ENCODE results near the gene FAM149A. TPM values are rescaled to one million over a fixed set of nuclear protein-coding genes. Genes with fewer than 3 reads are reported as not detected.

FAM149A gene
- total RNA-seq, 4 donors from 2014 or later = 7.8 to 20.1 (median 13.8) TPM

DNA sequence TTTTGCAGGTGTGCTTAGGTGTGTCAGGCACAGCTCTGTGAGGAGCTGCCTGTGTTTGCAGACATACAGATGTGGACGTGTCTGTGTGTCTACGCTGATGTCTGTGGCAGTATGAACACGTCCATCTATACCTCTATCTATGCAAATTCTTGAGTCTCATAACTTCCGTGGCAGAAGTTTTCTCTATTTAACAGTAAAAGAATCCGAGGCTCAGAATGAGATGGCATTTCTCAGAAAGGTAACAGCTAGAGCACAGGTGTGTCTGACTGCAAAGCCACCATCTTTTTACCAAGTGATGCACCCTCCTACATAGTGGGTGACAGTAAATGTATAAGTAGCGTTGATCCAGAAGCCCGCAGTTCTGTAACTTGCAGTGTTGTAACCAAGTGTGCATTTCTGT is 47.0 kb downstream of the FAM149A start:
- no peak for DNase-seq (ENCODE audit: low spot score in 2 of 2)
- Histone ChIP-seq H3K27me3 (no peaks in the 10 kb centered on the region), H3K4me1 (peaks cover 0 to 11% (median 0%) of the 10 kb centered on the region in 4 donors), H3K4me3 (no peak overlapping the region), H3K36me3 (peaks cover 0 to 30% (median 0%) of the 10 kb centered on the region in 3 donors), H3K9me3 (no peaks in the 10 kb centered on the region), H3K27ac (no peak overlapping the region)
- WGBS, 2 donors = 91 to 96% methylated on average over 7 of the region's 7 CpGs
- TF ChIP-seq POLR2A (IDR thresholded peaks at IDR 0.05) = no peak
- no peak for TF ChIP-seq EP300 (IDR thresholded peaks at IDR 0.05)
- TF ChIP-seq, protein P1, sequence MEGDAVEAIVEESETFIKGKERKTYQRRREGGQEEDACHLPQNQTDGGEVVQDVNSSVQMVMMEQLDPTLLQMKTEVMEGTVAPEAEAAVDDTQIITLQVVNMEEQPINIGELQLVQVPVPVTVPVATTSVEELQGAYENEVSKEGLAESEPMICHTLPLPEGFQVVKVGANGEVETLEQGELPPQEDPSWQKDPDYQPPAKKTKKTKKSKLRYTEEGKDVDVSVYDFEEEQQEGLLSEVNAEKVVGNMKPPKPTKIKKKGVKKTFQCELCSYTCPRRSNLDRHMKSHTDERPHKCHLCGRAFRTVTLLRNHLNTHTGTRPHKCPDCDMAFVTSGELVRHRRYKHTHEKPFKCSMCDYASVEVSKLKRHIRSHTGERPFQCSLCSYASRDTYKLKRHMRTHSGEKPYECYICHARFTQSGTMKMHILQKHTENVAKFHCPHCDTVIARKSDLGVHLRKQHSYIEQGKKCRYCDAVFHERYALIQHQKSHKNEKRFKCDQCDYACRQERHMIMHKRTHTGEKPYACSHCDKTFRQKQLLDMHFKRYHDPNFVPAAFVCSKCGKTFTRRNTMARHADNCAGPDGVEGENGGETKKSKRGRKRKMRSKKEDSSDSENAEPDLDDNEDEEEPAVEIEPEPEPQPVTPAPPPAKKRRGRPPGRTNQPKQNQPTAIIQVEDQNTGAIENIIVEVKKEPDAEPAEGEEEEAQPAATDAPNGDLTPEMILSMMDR (IDR thresholded peaks at IDR 0.05) = no peak

- 61 to 76% methylated on average over 8 to 12 of the region's 17 CpGs for WGBS, 2 donors
- H3K4me3 ChIP-seq = no peak overlapping the region
- no peaks in the 10 kb centered on the region for H3K4me1 ChIP-seq
- H3K27ac ChIP-seq = no peak overlapping the region
- H3K36me3 ChIP-seq = peaks cover 0 to 63% (median 0%) of the 10 kb centered on the region in 3 donors
- TF ChIP-seq EP300 (IDR thresholded peaks at IDR 0.05) (no peak), POLR2A (IDR thresholded peaks at IDR 0.05) (no peak)
- TF ChIP-seq, protein P1 (IDR thresholded peaks at IDR 0.05) = no peak
- H3K9me3 ChIP-seq = no peaks in the 10 kb centered on the region
- H3K27me3 ChIP-seq = no peaks in the 10 kb centered on the region
- DNase-seq (ENCODE audit: low spot score in 2 of 2) = no peak
Measured at GRCh38 chr4:186158021-186158813, 53.7 kb downstream of the FAM149A start.

DNA sequence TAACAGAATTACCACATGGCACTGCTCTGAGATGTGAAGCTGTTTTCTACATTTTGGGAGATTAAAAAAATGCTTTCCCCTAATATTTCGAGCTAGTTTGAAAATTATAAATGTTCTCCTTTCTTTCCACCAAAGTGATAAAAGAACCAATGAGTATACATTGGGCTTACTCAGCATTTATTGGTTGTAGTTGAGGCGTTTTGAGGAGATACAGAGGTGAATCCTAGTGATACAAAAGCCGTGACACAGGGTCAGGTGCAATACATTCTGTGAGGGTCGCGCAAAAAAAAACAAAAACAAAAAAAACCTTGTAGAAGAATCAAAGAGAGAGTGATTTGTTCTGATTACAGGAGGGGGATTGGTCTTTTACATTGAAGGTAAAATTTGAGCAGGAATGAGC is 54.5 kb downstream of the FAM149A start:
- no peak for TF ChIP-seq POLR2A (IDR thresholded peaks at IDR 0.05)
- TF ChIP-seq EP300 (IDR thresholded peaks at IDR 0.05) = no peak
- TF ChIP-seq, protein P1 (IDR thresholded peaks at IDR 0.05) = no peak
- Histone ChIP-seq H3K4me1 (no peaks in the 10 kb centered on the region), H3K27ac (no peak overlapping the region), H3K27me3 (no peaks in the 10 kb centered on the region), H3K4me3 (no peak overlapping the region), H3K9me3 (no peaks in the 10 kb centered on the region), H3K36me3 (peaks cover 0 to 63% (median 0%) of the 10 kb centered on the region in 3 donors)
- WGBS, 2 donors = 80 to 86% methylated on average over 5 of the region's 5 CpGs
- no peak for DNase-seq (ENCODE audit: low spot score in 2 of 2)

GRCh38 chr4:186159613-186160012 is 55.1 kb downstream of the FAM149A start:
- no peaks in the 10 kb centered on the region for H3K9me3 ChIP-seq
- H3K4me1 ChIP-seq = no peaks in the 10 kb centered on the region
- H3K27ac ChIP-seq = no peak overlapping the region
- TF ChIP-seq, protein P1 (IDR thresholded peaks at IDR 0.05) = no peak
- TF ChIP-seq EP300 (IDR thresholded peaks at IDR 0.05) = no peak
- H3K4me3 ChIP-seq = no peak overlapping the region
- no peaks in the 10 kb centered on the region for H3K27me3 ChIP-seq
- 87 to 88% methylated on average over 6 of the region's 6 CpGs for WGBS, 2 donors
- DNase-seq (ENCODE audit: low spot score in 2 of 2) = no peak
- peaks cover 0 to 65% (median 0%) of the 10 kb centered on the region in 3 donors for H3K36me3 ChIP-seq

DNA sequence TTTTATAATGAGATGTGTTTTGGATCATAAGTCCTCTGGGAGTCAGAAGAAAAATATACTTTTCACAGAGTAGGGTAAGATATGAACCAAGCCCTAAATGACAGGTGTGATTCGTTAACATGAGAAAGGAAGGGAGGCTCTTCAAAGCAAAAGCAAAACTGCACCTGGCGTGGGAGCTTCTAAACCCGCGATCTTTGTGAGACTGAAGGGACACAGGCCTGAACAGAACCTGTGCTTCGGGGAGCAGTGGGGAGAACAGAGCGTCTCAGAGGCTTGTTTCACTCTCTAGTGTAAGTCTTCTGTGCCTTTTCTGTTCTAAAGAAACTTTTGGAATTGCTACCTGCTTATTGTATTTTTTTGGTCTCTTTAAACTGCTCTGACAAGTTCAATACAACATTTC is 56.6 kb downstream of the FAM149A start:
- TF ChIP-seq POLR2A (IDR thresholded peaks at IDR 0.05) (no peak), EP300 (IDR thresholded peaks at IDR 0.05) (no peak)
- TF ChIP-seq, protein P1 (IDR thresholded peaks at IDR 0.05) = no peak
- Histone ChIP-seq H3K9me3 (no peaks in the 10 kb centered on the region), H3K27ac (no peak overlapping the region), H3K4me3 (no peak overlapping the region), H3K27me3 (no peaks in the 10 kb centered on the region), H3K4me1 (no peaks in the 10 kb centered on the region), H3K36me3 (peaks cover 0 to 77% (median 0%) of the 10 kb centered on the region in 3 donors)
- DNase-seq (ENCODE audit: low spot score in 2 of 2) = no peak
- WGBS, 2 donors = 81 to 88% methylated on average over 6 of the region's 6 CpGs

Measured in tibial nerve (tissue), 4 donors.